GM19324 (cell line): ENCODE measurements around the gene SLC35A3.

Source experiments
- ATAC-seq: cut with Tn5 transposase; IDR thresholded peaks from one replicate; pipeline ENCODE4 v1.9.1; 2021; ENCODE audit warnings: mild to moderate bottlenecking, moderate library complexity; ENCODE audit not compliant: unreplicated experiment, low FRiP score

The SLC35A3 gene

GRCh38 chr1:100073531-100073930, 103.7 kb downstream of the SLC35A3 start:
- no peak for ATAC-seq

- ATAC-seq = no peak
Observed at GRCh38 chr1:100074604-100075395, 105.0 kb downstream of the SLC35A3 start.

GRCh38 chr1:100075773-100076172, 106.0 kb downstream of the SLC35A3 start:
- no peak for ATAC-seq

- ATAC-seq = no peak
Observed at GRCh38 chr1:100076319-100076718, 106.5 kb downstream of the SLC35A3 start.

- no peak for ATAC-seq
Observed at GRCh38 chr1:100076744-100077143, 106.9 kb downstream of the SLC35A3 start.

- peak; percentile 91 for ATAC-seq
Observed at GRCh38 chr1:100077531-100077930, 107.7 kb downstream of the SLC35A3 start.

GRCh38 chr1:100080331-100080730, 110.5 kb downstream of the SLC35A3 start:
- ATAC-seq = no peak
